HFFc6 (cell line): ENCODE data around the gene ACSL1. TPM values are rescaled to one million over a fixed set of nuclear protein-coding genes. Genes with fewer than 3 reads are reported as not detected.
A peak's percentile ranks its signal among the peaks of the same experiment; 100 is the strongest.

Experiments
- DNase-seq: peaks from one replicate; pipeline ENCODE4 v3.0.0-alpha.2; 2018
- H3K27ac Mint-ChIP-seq: 2 replicates; pipeline ENCODE4 v1.8.0; 2020; ENCODE audit warnings: mild to moderate bottlenecking, mixed read lengths
- H3K27me3 Mint-ChIP-seq: 2 replicates; pipeline ENCODE4 v1.8.0; 2021; ENCODE audit warnings: mild to moderate bottlenecking, moderate library complexity, mixed read lengths; ENCODE audit not compliant: insufficient read depth
- H3K36me3 Mint-ChIP-seq: 2 replicates; pipeline ENCODE4 v1.8.0; 2021; ENCODE audit warnings: low read depth, mixed read lengths
- H3K4me1 Mint-ChIP-seq: 2 replicates; pipeline ENCODE4 v1.8.0; 2020; ENCODE audit warnings: low read depth, mixed read lengths
- H3K4me3 Mint-ChIP-seq: 2 replicates; pipeline ENCODE4 v1.8.0; 2020; ENCODE audit warnings: mild to moderate bottlenecking, moderate library complexity, mixed read lengths
- H3K9me3 Mint-ChIP-seq: 2 replicates; pipeline ENCODE4 v1.8.0; 2020; ENCODE audit warnings: mild to moderate bottlenecking, mixed read lengths
- CTCF ChIP-seq: fragments of 200-600 bp; sonication (generic); IDR thresholded peaks from 2 replicates; pipeline ENCODE4 v1.5.0; 2021; ENCODE audit warnings: antibody characterized with exemption, mild to moderate bottlenecking
- total RNA-seq, 6 experiments: library from RNA; stranded (reverse); fragmentation: NEBNext Ultra II Directional; extraction: Animal tissue kit (Norgen Biotek cat#: 25700); gene quantifications; 2 replicates in 1 of 6; 3 replicates in 5 of 6; pipeline ENCODE4 v1.2.3, GENCODE V29; 2021

The ACSL1 gene
- total RNA-seq, 6 experiments from 2014 or later: 21.7 to 24.0 (median 22.9) TPM

DNA sequence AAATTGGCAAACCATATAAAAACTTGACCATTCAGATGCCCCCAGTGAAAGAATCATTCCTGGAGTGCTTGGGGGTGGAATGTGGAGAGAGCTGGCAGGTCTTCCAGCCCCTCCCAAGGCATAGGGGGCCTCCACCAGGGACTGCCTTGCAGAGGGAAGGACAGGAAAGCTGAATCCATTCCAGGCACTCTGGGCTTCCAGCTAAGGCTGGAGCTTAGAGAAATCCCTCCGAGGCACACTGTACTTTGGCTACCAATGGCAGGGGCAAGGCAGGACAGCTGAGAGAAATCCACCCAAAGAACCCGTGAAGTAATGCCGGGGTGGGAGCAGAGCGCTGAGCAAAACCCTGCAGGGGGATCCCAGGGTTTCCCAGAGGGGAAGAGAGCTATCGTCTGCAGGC lies 95.8 kb downstream of the ACSL1 start:
- Mint-ChIP-seq H3K9me3 (no peaks in the 10 kb centered on the region), H3K4me3 (no peak overlapping the region)
- no peak for TF ChIP-seq CTCF

DNA sequence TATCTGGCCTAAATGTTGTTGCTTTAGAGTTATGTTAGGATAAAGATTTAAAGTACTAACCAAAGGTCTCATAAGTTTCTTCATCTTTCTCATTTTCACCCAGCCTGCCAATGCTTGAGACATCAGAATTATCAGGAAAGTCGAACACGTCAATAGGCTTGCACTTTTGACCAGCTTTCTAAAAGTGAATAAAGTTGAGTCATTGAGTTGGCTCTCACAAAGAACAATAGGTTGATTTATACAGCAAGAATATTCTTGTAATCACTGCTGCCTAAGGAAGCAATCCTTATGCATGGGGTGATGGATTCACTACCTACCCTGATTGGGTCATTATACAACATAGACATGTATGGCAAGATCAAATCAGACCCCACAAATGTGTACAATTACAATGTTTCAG lies 96.9 kb downstream of the ACSL1 start:
- TF ChIP-seq CTCF: no peak
- Mint-ChIP-seq H3K27ac (no peak overlapping the region), H3K27me3 (no peaks in the 10 kb centered on the region; the same call in 1 of the 2 replicates), H3K9me3 (no peaks in the 10 kb centered on the region), H3K36me3 (peaks cover 6% of the 10 kb centered on the region; the same call in 1 of the 2 replicates), H3K4me1 (peaks cover 28% of the 10 kb centered on the region), H3K4me3 (no peak overlapping the region)
- no peak for DNase-seq

More for the DNA sequence above, 95.8 kb downstream of the ACSL1 start:
- Mint-ChIP-seq H3K4me1 (peaks cover 28% of the 10 kb centered on the region), H3K27ac (no peak overlapping the region; the same call in 1 of the 2 replicates), H3K27me3 (no peaks in the 10 kb centered on the region; the same call in 1 of the 2 replicates), H3K36me3 (no peaks in the 10 kb centered on the region; the same call in 1 of the 2 replicates)
- DNase-seq: no peak

- no peak overlapping the region for H3K4me3 Mint-ChIP-seq
- no peak for TF ChIP-seq CTCF
These were observed 98.3 kb downstream of the ACSL1 start for GRCh38 chr4:184727430-184727829.

DNA sequence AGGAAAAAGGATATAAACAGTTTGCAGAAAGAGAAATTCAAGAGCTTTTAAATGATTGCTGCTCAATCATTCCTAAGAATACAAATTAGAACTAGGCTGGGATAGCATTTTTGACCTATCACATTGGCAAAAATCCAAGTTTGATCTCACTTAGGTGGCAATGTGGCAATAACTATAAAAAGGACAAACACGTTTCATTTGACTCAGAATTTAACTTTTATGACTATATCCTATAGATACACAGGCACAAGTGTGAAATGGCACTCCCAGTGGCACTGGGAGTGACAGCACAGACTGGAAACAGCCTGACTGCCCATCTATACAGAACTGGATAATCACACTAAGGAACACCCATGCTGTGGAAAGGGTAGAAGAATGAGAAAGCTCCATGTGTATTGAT lies 103.0 kb downstream of the ACSL1 start:
- no peaks in the 10 kb centered on the region for H3K4me1 Mint-ChIP-seq
- no peak overlapping the region for H3K27ac Mint-ChIP-seq
- H3K4me3 Mint-ChIP-seq: no peak overlapping the region
- no peak for DNase-seq
- peaks cover 5% of the 10 kb centered on the region; the same call in 1 of the 2 replicates for H3K9me3 Mint-ChIP-seq
- H3K36me3 Mint-ChIP-seq: peaks cover 48% of the 10 kb centered on the region
- TF ChIP-seq CTCF: peak; percentile 14; the same call in 1 of the 2 replicates
- H3K27me3 Mint-ChIP-seq: no peaks in the 10 kb centered on the region; the same call in 1 of the 2 replicates

More at GRCh38 chr4:184727430-184727829, 98.3 kb downstream of the ACSL1 start:
- no peak overlapping the region for H3K27ac Mint-ChIP-seq
- peaks cover 14% of the 10 kb centered on the region for H3K36me3 Mint-ChIP-seq
- no peaks in the 10 kb centered on the region for H3K9me3 Mint-ChIP-seq
- peaks cover 19% of the 10 kb centered on the region for H3K4me1 Mint-ChIP-seq
- no peak for DNase-seq
- H3K27me3 Mint-ChIP-seq: no peaks in the 10 kb centered on the region; the same call in 1 of the 2 replicates

DNA sequence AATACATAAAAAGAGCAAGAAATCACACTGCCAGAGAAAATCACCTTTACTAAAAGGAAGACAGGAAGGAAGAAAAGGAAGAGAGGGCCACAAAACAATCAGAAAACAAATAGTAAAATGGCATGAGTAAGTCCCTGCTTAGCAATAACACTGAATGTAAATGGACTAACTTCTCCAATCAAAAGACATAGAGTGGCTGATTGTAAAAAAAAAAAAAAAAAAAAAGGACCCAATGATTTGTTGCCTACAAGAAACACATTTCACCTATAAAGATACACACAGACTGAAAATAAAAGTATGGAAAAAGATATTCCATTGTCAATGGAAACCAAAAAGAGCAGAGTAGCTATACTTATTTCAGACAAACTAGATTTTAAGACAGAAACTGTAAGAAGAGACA lies 104.5 kb downstream of the ACSL1 start:
- H3K4me3 Mint-ChIP-seq: no peak overlapping the region
- peaks cover 48% of the 10 kb centered on the region for H3K36me3 Mint-ChIP-seq
- no peaks in the 10 kb centered on the region; the same call in 1 of the 2 replicates for H3K27me3 Mint-ChIP-seq
- DNase-seq: no peak
- no peaks in the 10 kb centered on the region for H3K4me1 Mint-ChIP-seq
- no peak overlapping the region for H3K27ac Mint-ChIP-seq
- peaks cover 5% of the 10 kb centered on the region; the same call in 1 of the 2 replicates for H3K9me3 Mint-ChIP-seq
- TF ChIP-seq CTCF: no peak
